ENCODE data around the gene EVX1.

Gene EVX1

DNA sequence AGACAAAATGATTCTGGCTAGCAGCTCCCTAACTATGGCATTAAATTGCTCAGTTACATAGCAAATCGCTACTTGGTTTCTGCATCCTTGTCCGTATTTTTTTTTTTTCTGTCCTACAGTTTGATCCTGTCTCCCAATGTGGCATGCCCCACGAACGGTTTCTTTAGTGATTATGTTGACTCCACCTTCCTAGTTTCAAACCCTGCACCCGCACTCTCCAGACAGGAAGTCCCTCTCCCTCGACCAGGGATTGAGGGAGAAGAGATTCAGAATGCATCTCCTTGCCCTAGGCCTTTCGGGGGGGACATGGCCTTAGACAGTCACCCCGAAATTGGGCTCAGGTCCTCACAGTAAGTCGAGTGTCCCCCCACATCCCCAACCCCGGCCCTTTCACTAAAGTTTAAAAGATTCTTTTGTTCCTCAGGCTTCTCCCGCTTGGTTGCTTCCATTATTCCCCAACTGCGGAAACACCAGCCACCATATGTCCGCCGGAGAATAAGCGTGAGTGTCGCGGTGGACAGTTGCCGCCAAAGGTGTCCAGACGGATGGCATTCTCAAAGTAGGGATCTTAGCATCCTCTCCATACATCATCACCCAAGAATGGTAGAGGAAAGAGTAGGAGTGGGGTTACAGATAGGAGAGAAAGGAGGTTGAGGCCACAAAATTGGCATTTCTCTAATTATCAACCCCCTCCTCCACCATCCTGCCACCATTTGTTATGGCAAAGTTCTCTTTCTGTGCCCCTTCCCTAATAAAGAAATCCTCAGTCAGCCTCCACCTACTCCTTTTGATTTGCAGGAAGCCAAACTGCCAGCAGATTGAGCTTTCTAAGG lies 7.3 kb downstream of the EVX1 start:
- DNase-seq (ENCODE audit: low spot score) = no peak

DNA sequence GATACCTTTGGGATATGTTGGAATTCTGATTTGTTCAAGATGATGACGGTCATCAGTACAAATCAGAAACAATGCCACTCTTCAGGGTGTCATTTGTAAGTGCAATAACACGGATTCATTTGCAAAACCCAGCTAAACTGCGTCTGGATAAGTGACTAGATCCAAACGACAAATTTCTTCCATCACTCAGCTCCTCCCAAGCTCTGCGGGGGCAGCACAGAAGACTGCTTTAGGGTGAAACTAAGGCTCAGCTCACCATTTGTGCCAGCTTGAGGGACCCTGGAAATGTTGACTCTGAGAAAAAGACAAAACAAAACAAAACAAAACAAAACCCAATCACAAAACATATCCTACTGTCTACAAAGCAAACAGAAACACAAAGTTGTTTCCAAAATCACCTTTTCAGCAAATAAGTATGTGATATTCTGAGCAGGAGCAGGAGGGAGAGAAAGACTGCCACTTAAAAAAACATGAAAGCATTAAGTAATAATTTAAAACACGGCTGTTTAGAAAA lies 8.0 kb downstream of the EVX1 start:
- no peak for DNase-seq (ENCODE audit: low spot score)

GRCh38 chr7:27251136-27251651 lies 8.6 kb downstream of the EVX1 start:
- DNase-seq (ENCODE audit: low spot score) = no peak

- DNase-seq (ENCODE audit: low spot score) = no peak
Observed at GRCh38 chr7:27251652-27252590, 9.3 kb downstream of the EVX1 start.

DNA sequence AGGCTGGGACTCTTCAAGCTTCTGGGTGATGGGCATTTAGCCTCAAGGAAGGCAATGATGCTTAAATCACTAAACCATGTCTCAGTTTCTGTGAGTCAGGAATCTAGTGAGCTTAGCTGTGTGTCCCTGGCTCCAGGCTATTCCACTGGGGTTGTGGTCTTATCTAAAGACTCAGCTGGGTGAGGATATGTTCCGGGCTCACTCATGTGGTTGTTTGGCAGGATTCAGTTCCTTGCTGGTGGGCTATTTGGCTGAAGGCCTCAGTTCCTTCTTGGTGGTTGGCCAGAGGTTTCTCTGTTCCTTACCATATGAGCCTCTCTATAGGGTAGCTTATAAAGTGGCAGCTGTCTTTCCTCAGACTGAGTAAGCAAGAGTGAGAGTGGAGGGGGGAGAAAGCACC lies 12.0 kb downstream of the EVX1 start:
- no peak for DNase-seq (ENCODE audit: low spot score)

GRCh38 chr7:27260211-27260610 lies 17.6 kb downstream of the EVX1 start:
- no peak for DNase-seq (ENCODE audit: low spot score)

GRCh38 chr7:27262121-27262520 lies 19.5 kb downstream of the EVX1 start:
- DNase-seq (ENCODE audit: low spot score) = no peak

GRCh38 chr7:27263781-27264180 lies 21.2 kb downstream of the EVX1 start:
- DNase-seq (ENCODE audit: low spot score) = no peak

- no peak for DNase-seq (ENCODE audit: low spot score)
Observed at GRCh38 chr7:27269455-27269854, 26.9 kb downstream of the EVX1 start.

GRCh38 chr7:27271384-27271783 lies 28.8 kb downstream of the EVX1 start:
- DNase-seq (ENCODE audit: low spot score) = no peak

- no peak for DNase-seq (ENCODE audit: low spot score)
Observed at GRCh38 chr7:27277628-27278027, 35.0 kb downstream of the EVX1 start.

- no peak for DNase-seq (ENCODE audit: low spot score)
Observed at GRCh38 chr7:27283558-27283957, 41.0 kb downstream of the EVX1 start.

DNA sequence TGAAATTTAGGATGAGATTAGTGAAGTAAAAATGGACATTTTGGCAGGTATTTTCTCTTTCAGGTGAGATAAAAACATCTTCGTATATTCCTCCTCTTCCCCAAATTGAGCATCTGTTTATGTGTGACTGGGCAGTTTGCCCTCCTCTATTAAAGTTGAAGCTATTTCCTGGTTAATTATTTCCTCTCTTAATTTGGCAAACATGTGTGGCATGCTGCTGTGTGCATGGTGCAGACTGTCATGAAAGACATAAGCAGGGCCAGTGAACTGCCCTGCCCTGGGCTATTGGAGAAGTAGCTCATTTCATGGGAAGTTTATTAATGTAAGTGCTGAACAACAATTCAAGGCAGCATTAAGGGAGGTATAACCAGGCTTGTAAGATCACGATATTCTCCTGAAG lies 52.6 kb downstream of the EVX1 start:
- DNase-seq (ENCODE audit: low spot score) = no peak

- no peak for DNase-seq (ENCODE audit: low spot score)
Observed at GRCh38 chr7:27297356-27297755, 54.8 kb downstream of the EVX1 start.
